ENCODE data around the gene FGF14. TPM values are rescaled to one million over a fixed set of nuclear protein-coding genes. Genes with fewer than 3 reads are reported as not detected.

Gene FGF14
- polyA plus RNA-seq, 1 donor (not counting 4 experiments of a cell fraction or from before 2014, with no cell fraction given) = 0.09 TPM

GRCh38 chr13:101767131-101767530 lies 634.7 kb downstream of the FGF14 start:
- no peak overlapping the region for H3K4me3 ChIP-seq (ENCODE audit: control insufficient read depth in 2 of 3, extremely low read depth in 1 of 3, insufficient read depth in 2 of 3, low read depth in 1 of 3, low read length in 3 of 3)
- no peak overlapping the region for H3K27ac ChIP-seq (ENCODE audit: control insufficient read depth, insufficient read depth, low read length)
- DNase-seq (ENCODE audit: low read depth, low spot score) = no peak
- H3K9ac ChIP-seq (ENCODE audit: control insufficient read depth, extremely low read depth, insufficient read depth, low read length) = no peak overlapping the region
- no peak overlapping the region for H3K4me2 ChIP-seq (ENCODE audit: control insufficient read depth, extremely low read depth, insufficient read depth, low read depth, low read length)
- dilution Hi-C loops (cut with MboI; ENCODE audit: extremely low pct_ligation_motif_present, low sequenced_read_pairs) = loop anchor here (25.0 kb wide), 1 partner anchor 255 kb away; no protein-coding TSS in a partner anchor
- no peaks in the 10 kb centered on the region for H3K4me1 ChIP-seq (ENCODE audit: control insufficient read depth, extremely low read depth, insufficient read depth, low read length)
- no peak overlapping the region for H2AFZ ChIP-seq (ENCODE audit: control insufficient read depth, low read length)
- H3K27me3 ChIP-seq (ENCODE audit: control insufficient read depth, extremely low read depth, insufficient read depth, low read length) = no peaks in the 10 kb centered on the region
- TF ChIP-seq CTCF (optimal IDR thresholded peaks at IDR 0.05 in 1 of 3, IDR thresholded peaks at IDR 0.05 in 1 of 3, conservative IDR thresholded peaks at IDR 0.05 in 1 of 3; ENCODE audit: extremely low read depth in 1 of 3, insufficient read depth in 2 of 3, low read length in 3 of 3) (no peak), EZH2 (IDR thresholded peaks at IDR 0.05; ENCODE audit: low read length) (no peak)
- H3K9me3 ChIP-seq (ENCODE audit: control insufficient read depth, low read depth, low read length) = no peaks in the 10 kb centered on the region
- no peak for FAIRE-seq
- H4K20me1 ChIP-seq (ENCODE audit: control insufficient read depth, extremely low read depth, insufficient read depth, low read length) = no peaks in the 10 kb centered on the region
- no peaks in the 10 kb centered on the region for H3K79me2 ChIP-seq (ENCODE audit: control insufficient read depth, insufficient read depth, low read length)
- H3K9me1 ChIP-seq (ENCODE audit: control insufficient read depth, extremely low read depth, insufficient read depth, low read length) = no peaks in the 10 kb centered on the region
- no peaks in the 10 kb centered on the region for H3K36me3 ChIP-seq (ENCODE audit: control insufficient read depth in 2 of 2, extremely low read depth in 1 of 2, insufficient read depth in 2 of 2, low read length in 2 of 2)

GRCh38 chr13:101763191-101763590 lies 638.7 kb downstream of the FGF14 start:
- H3K27me3 ChIP-seq (ENCODE audit: control insufficient read depth, extremely low read depth, insufficient read depth, low read length) = no peaks in the 10 kb centered on the region
- H4K20me1 ChIP-seq (ENCODE audit: control insufficient read depth, extremely low read depth, insufficient read depth, low read length) = no peaks in the 10 kb centered on the region
- H3K79me2 ChIP-seq (ENCODE audit: control insufficient read depth, insufficient read depth, low read length) = no peaks in the 10 kb centered on the region
- H3K9ac ChIP-seq (ENCODE audit: control insufficient read depth, extremely low read depth, insufficient read depth, low read length) = no peak overlapping the region
- FAIRE-seq (no peak), DNase-seq (ENCODE audit: low read depth, low spot score) (no peak)
- no peaks in the 10 kb centered on the region for H3K4me1 ChIP-seq (ENCODE audit: control insufficient read depth, extremely low read depth, insufficient read depth, low read length)
- no peaks in the 10 kb centered on the region for H3K9me1 ChIP-seq (ENCODE audit: control insufficient read depth, extremely low read depth, insufficient read depth, low read length)
- TF ChIP-seq EZH2 (IDR thresholded peaks at IDR 0.05; ENCODE audit: low read length) = no peak
- TF ChIP-seq CTCF (optimal IDR thresholded peaks at IDR 0.05 in 1 of 3, IDR thresholded peaks at IDR 0.05 in 1 of 3, conservative IDR thresholded peaks at IDR 0.05 in 1 of 3; ENCODE audit: extremely low read depth in 1 of 3, insufficient read depth in 2 of 3, low read length in 3 of 3) = no peak
- no peak overlapping the region for H3K4me2 ChIP-seq (ENCODE audit: control insufficient read depth, extremely low read depth, insufficient read depth, low read depth, low read length)
- H3K27ac ChIP-seq (ENCODE audit: control insufficient read depth, insufficient read depth, low read length) = no peak overlapping the region
- no peak overlapping the region for H3K4me3 ChIP-seq (ENCODE audit: control insufficient read depth in 2 of 3, extremely low read depth in 1 of 3, insufficient read depth in 2 of 3, low read depth in 1 of 3, low read length in 3 of 3)
- no peaks in the 10 kb centered on the region for H3K9me3 ChIP-seq (ENCODE audit: control insufficient read depth, low read depth, low read length)
- dilution Hi-C loops (cut with MboI; ENCODE audit: extremely low pct_ligation_motif_present, low sequenced_read_pairs) = loop anchor here (25.0 kb wide), 1 partner anchor 251 kb away; no protein-coding TSS in a partner anchor
- H2AFZ ChIP-seq (ENCODE audit: control insufficient read depth, low read length) = no peak overlapping the region
- no peaks in the 10 kb centered on the region for H3K36me3 ChIP-seq (ENCODE audit: control insufficient read depth in 2 of 2, extremely low read depth in 1 of 2, insufficient read depth in 2 of 2, low read length in 2 of 2)

Data from keratinocyte (primary cell).